Common myeloid progenitor, CD34-positive (primary cell): Measurements from ENCODE around the gene LENG8.

ENCODE experiments used
- CTCF ChIA-PET: fragments of 350-600 bp; sonication (Branson Sonifier 250); formaldehyde crosslinking; loops from one replicate; lab custom pipeline; 2021; ENCODE audit warnings: antibody characterized with exemption; lab: Charles Lee
- POLR2A ChIA-PET: fragments of 350-600 bp; sonication (Branson Sonifier 250); formaldehyde crosslinking; loops from one replicate; lab custom pipeline; 2021; ENCODE audit warnings: antibody characterized with exemption; lab: Charles Lee
- DNase-seq, 3 donors: peaks; one replicate each; pipeline versions ENCODE4 v3.0.0 to v3.0.0-alpha.2; 2013
- H3K27ac ChIP-seq, 2 experiments: 1 replicate in 1 of 2; 2 replicates in 1 of 2; pipeline ENCODE4 v1.7.0; 2013; ENCODE audit warnings: inconsistent platforms in 2 of 2, low read length in 2 of 2, mild to moderate bottlenecking in 2 of 2, low read depth in 1 of 2, moderate library complexity in 1 of 2; ENCODE audit not compliant: severe bottlenecking in 2 of 2, insufficient read depth in 1 of 2, poor library complexity in 1 of 2
- H3K27me3 ChIP-seq, 5 experiments: replicated peaks in 2 of 5; 1 replicate in 3 of 5; 2 replicates in 2 of 5; pipeline versions ENCODE4 v1.6.1 to v1.7.0; 2013; ENCODE audit warnings: low read length in 4 of 5, mild to moderate bottlenecking in 2 of 5, moderate library complexity in 2 of 5, inconsistent platforms in 1 of 5; ENCODE audit not compliant: insufficient read depth in 5 of 5, control insufficient read depth in 4 of 5
- H3K36me3 ChIP-seq, 4 experiments: 1 replicate in 2 of 4; 2 replicates in 2 of 4; pipeline versions ENCODE4 v1.6.1 to v1.7.0; 2013; ENCODE audit warnings: low read length in 3 of 4, control low read depth in 1 of 4, mild to moderate bottlenecking in 1 of 4; ENCODE audit not compliant: control insufficient read depth in 4 of 4, insufficient read depth in 4 of 4
- H3K4me1 ChIP-seq, 4 experiments: 1 replicate in 3 of 4; 2 replicates in 1 of 4; pipeline versions ENCODE4 v1.6.1 to v1.7.1; 2013; ENCODE audit warnings: low read length in 3 of 4, mild to moderate bottlenecking in 3 of 4, control low read depth in 1 of 4, inconsistent platforms in 1 of 4, moderate library complexity in 1 of 4; ENCODE audit not compliant: control insufficient read depth in 4 of 4, insufficient read depth in 4 of 4; ENCODE audit errors: control extremely low read depth in 1 of 4
- H3K4me3 ChIP-seq, 7 experiments: 1 replicate in 4 of 7; 2 replicates in 3 of 7; pipeline versions ENCODE4 v1.5.1 to v1.7.0; 2013; ENCODE audit warnings: mild to moderate bottlenecking in 7 of 7, low read length in 6 of 7, moderate library complexity in 6 of 7, inconsistent platforms in 2 of 7, low read depth in 2 of 7, control low read depth in 1 of 7; ENCODE audit not compliant: insufficient read depth in 4 of 7, control insufficient read depth in 1 of 7; ENCODE audit errors: extremely low read depth in 1 of 7
- H3K9me3 ChIP-seq, 5 experiments: 1 replicate in 4 of 5; 2 replicates in 1 of 5; pipeline versions ENCODE4 v1.6.1 to v1.7.1; 2013; ENCODE audit warnings: low read length in 4 of 5, mild to moderate bottlenecking in 2 of 5, inconsistent platforms in 1 of 5, low read depth in 1 of 5, moderate library complexity in 1 of 5; ENCODE audit not compliant: control insufficient read depth in 4 of 5, insufficient read depth in 2 of 5; ENCODE audit errors: control extremely low read depth in 1 of 5
- WGBS: methylation state at CpG from one replicate; pipeline ENCODE4 v1.1.5; 2013; ENCODE audit not compliant: insufficient coverage; 5-methylcytosine and 5-hydroxymethylcytosine counted together

Gene LENG8

DNA sequence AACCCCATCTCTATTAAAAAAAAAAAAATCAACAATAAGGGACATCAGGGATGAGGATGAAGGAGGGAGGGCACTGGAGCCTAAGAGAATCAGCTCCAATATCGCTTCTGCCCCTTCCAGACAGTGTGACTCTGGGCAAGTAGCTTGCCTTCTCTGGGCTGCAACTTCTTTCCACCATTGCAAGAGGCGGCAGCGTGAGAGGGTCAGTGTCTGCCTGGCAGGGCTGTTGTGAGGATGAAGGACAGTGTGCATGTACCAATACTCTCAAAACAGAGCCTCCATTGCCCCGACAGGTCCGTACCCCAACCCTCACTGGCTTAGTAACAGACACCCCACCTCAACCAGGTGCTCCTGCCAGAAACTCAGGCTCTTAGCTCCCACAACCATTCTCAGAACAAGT, 15.3 kb upstream of the LENG8 start:
- DNase-seq, result no peak
- Histone ChIP-seq H3K27ac (no peak overlapping the region), H3K9me3 (no peaks in the 10 kb centered on the region), H3K36me3 (peaks cover 0 to 2% (median 0%) of the 10 kb centered on the region in 4 experiments), H3K4me1 (peaks cover 0 to 20% (median 9%) of the 10 kb centered on the region in 4 experiments), H3K27me3 (peaks cover 0 to 23% (median 5%) of the 10 kb centered on the region in 5 experiments), H3K4me3 (no peak overlapping the region)
- WGBS, result 97% methylated on average over 5 of the region's 5 CpGs
- CTCF ChIA-PET, result interaction anchor here (0.6 kb wide), 1 partner anchor 629 kb away, joined by 4 read pairs; no protein-coding TSS in a partner anchor
- POLR2A ChIA-PET, result no interaction called here

DNA sequence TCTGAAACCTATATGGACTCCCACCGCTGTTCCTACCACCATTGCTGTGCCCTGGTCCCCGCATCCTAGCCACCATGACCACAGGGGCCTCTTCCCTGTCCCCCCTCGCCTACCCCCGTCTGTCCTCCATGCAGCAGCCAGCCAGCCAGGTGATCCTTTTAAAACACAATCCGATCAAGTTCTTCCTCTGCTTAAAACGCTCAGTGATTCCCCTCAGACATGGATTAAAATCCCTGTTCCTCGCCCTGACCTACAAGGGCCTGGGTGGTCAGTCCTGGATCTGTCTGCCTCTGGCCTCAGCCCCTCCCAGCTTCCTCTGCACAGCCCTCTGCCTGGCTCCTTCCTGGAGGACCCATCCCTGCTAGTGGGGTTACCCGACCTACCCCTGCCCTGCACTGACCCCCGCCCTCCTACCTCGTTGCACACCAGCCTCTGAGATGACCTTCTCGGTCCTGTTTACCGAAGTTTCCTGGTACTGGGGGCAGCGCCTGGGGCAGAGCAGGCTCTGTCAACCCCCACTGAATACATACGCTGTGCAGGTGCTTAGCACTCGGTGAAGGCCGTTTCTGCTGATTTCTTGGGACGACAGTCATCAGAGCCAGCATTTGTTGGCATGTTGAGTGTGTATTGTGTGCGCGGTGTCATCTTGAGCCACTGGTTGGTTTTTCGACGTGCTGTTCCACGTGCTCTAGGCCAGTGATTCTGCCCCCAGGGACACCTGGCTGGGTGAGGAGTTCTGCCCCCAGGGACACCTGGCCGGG, 14.7 kb upstream of the LENG8 start:
- 88% methylated on average over 21 of the region's 23 CpGs for WGBS
- peaks cover 0 to 23% (median 5%) of the 10 kb centered on the region in 5 experiments for H3K27me3 ChIP-seq
- peaks cover 0 to 6% (median 0%) of the 10 kb centered on the region in 4 experiments for H3K36me3 ChIP-seq
- CTCF ChIA-PET, result interaction anchor here (0.6 kb wide), 1 partner anchor 629 kb away, joined by 4 read pairs; no protein-coding TSS in a partner anchor
- POLR2A ChIA-PET, result no interaction called here
- no peak overlapping the region for H3K4me3 ChIP-seq
- no peaks in the 10 kb centered on the region for H3K9me3 ChIP-seq
- no peak overlapping the region for H3K27ac ChIP-seq
- no peak for DNase-seq
- H3K4me1 ChIP-seq, result peaks cover 0 to 22% (median 10%) of the 10 kb centered on the region in 4 experiments

DNA sequence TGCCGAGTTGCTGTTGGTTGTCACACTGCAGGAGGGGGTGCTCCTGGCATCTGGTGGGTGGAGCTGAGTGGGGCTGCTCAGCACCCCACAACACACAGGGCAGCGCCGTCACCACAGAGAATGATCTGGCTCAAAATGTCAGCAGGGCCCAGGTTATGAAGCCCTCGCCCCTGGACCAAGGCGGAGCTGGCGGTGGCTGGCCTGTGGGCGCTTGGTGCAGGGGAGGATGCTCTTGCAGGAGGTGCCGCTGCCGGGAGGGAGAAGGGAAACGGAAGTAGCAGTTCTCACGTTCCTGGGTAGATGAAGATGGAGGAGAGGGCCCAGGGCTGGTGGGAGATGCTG, 14.2 kb upstream of the LENG8 start:
- WGBS, result 84% methylated on average over 11 of the region's 11 CpGs
- peaks cover 0 to 18% (median 5%) of the 10 kb centered on the region in 5 experiments for H3K27me3 ChIP-seq
- peaks cover 0 to 23% (median 10%) of the 10 kb centered on the region in 4 experiments for H3K4me1 ChIP-seq
- ChIA-PET POLR2A (no interaction called here), CTCF (no interaction called here)
- H3K36me3 ChIP-seq, result peaks cover 0 to 6% (median 0%) of the 10 kb centered on the region in 4 experiments
- H3K9me3 ChIP-seq, result no peaks in the 10 kb centered on the region
- DNase-seq, result no peak
- H3K4me3 ChIP-seq, result no peak overlapping the region
- H3K27ac ChIP-seq, result no peak overlapping the region

DNA sequence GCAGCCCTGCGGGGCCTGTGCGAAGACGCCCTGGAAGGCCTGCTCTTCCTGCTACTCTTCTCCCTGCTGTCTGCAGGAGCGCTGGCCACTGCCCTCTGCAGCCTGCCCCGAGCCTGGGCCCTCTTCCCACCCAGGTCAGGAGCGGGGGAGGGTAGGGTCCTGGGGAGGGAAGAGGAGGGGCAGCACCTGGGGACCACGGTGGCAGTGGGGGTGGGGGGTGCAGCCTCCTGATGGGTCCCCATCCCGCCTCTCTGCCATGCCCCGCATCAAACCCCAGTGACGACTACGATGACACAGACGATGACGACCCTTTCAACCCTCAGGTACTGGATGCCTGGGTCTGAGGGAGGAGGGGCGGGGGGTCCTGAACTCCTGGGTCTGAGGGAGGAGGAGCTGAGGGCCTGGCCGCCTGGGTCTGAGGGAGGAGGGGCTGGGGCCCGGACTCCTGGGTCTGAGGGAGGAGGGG, 13.4 kb upstream of the LENG8 start:
- Histone ChIP-seq H3K27ac (no peak overlapping the region), H3K36me3 (peaks cover 0 to 8% (median under 1%) of the 10 kb centered on the region in 4 experiments), H3K4me1 (peaks cover 0 to 17% (median 5%) of the 10 kb centered on the region in 4 experiments), H3K4me3 (no peak overlapping the region), H3K9me3 (no peaks in the 10 kb centered on the region), H3K27me3 (peaks cover 0 to 12% (median 0%) of the 10 kb centered on the region in 5 experiments)
- ChIA-PET POLR2A (no interaction called here), CTCF (no interaction called here)
- DNase-seq, result no peak
- 94% methylated on average over 9 of the region's 16 CpGs for WGBS

DNA sequence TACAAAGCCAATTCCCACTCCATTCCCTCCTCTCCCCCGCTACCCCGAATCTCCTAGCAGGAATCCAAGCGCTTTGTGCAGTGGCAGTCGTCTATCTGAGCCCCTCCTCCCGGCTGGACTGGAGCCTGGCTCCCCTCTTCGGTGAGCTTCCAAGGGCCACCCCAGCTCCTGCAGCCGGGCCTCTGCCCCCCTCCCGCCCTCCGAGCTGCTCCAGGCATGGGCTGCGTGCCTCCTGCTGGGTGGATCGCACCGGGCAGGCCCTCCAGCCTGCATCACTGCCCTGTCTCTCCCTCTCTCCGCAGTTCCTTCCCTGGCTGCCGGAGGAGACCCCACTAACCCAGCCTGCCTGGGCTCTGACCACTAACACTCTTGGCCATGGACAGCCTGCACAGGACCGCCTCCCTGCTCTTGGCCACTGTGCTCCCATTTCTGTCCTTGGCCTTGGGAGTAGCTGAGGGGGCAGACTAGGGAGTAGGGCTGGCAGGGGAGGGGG, 12.9 kb upstream of the LENG8 start:
- Histone ChIP-seq H3K36me3 (peaks cover 0 to 8% (median 1%) of the 10 kb centered on the region in 4 experiments), H3K4me1 (peaks cover 0 to 13% (median 2%) of the 10 kb centered on the region in 4 experiments), H3K27ac (no peak overlapping the region), H3K27me3 (peaks cover 0 to 12% (median 0%) of the 10 kb centered on the region in 5 experiments), H3K9me3 (no peaks in the 10 kb centered on the region), H3K4me3 (no peak overlapping the region)
- 90% methylated on average over 14 of the region's 15 CpGs for WGBS
- POLR2A ChIA-PET, result no interaction called here
- DNase-seq, result no peak
- CTCF ChIA-PET, result interaction anchor here (2.1 kb wide), 1 partner anchor 12 kb away, joined by 7 read pairs; the partner anchor contains the start of gene LENG8

DNA sequence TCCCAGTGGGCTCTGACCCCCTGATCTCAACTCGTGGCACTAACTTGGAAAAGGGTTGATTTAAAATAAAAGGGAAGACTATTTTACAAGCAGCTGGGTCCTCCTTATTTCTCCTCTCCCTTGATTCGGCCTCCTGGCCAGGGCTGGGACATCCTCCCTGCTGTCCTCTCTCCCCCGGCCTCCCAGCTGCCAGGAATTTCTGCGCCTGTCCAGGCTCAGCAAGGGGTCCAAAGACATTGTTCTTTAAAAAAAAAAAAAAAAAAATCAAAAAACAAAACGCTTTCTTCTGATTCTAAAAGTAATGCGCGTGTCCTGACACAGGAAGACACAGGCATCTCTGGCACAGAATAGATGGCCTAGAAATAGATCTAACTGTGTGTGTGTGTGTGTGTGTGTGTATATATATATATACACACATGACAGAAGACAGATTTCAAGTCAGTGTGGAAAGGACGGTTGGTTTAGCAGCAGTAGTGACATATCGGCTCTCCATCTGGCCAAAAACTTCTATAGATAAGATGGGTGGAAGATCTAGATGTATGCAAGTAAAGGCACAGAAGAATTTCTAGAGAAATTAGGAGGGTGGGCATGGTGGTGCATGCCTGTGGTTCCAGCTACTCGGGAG, 12.3 kb upstream of the LENG8 start:
- Histone ChIP-seq H3K27me3 (peaks cover 0 to 10% (median 0%) of the 10 kb centered on the region in 5 experiments), H3K27ac (no peak overlapping the region), H3K9me3 (no peaks in the 10 kb centered on the region), H3K36me3 (peaks cover 0 to 8% (median 1%) of the 10 kb centered on the region in 4 experiments), H3K4me1 (peaks cover 0 to 12% (median 2%) of the 10 kb centered on the region in 4 experiments), H3K4me3 (no peak overlapping the region)
- ChIA-PET POLR2A (no interaction called here), CTCF (interaction anchor here (1.1 to 2.1 kb wide), 2 partner anchors 12 to 38 kb away, joined by 3 to 7 read pairs; partner anchors contain the start of gene LENG8)
- 96% methylated on average over 4 of the region's 10 CpGs for WGBS
- no peak for DNase-seq
